Cardiac fibroblast (primary cell): ENCODE measurements around the gene STXBP6.

Experiments used
- DNase-seq, 2 donors: peaks; one replicate each; pipeline versions ENCODE4 v3.0.0 to v3.0.0-alpha.2; 2010; ENCODE audit warnings: low read depth in 2 of 2
- H3K4me3 ChIP-seq, 2 donors: replicated peaks in 1 of 2; 1 replicate in 1 of 2; 2 replicates in 1 of 2; pipeline ENCODE4 v1.5.1; 2011; ENCODE audit warnings: low read depth in 2 of 2, low read length in 2 of 2, mild to moderate bottlenecking in 2 of 2, moderate library complexity in 1 of 2
- CTCF ChIP-seq: IDR thresholded peaks from one replicate; pipeline ENCODE4 v1.5.1; 2011; ENCODE audit warnings: low read depth, mild to moderate bottlenecking, low read length, inconsistent platforms

The STXBP6 gene

GRCh38 chr14:25006961-25007795 is 42.8 kb downstream of the STXBP6 start:
- no peak for TF ChIP-seq CTCF
- no peak overlapping the region for H3K4me3 ChIP-seq
- DNase-seq = peak; percentile 89 to 92

GRCh38 chr14:25006031-25006430 is 43.9 kb downstream of the STXBP6 start:
- no peak overlapping the region for H3K4me3 ChIP-seq
- DNase-seq = no peak
- no peak for TF ChIP-seq CTCF

GRCh38 chr14:25004389-25004809 is 45.5 kb downstream of the STXBP6 start:
- TF ChIP-seq CTCF = no peak
- H3K4me3 ChIP-seq = no peak overlapping the region
- DNase-seq = no peak

- DNase-seq = peak; percentile 60 to 79
- no peak for TF ChIP-seq CTCF
- H3K4me3 ChIP-seq = no peak overlapping the region
Observed at GRCh38 chr14:25003537-25003936, 46.4 kb downstream of the STXBP6 start.

- TF ChIP-seq CTCF = no peak
- no peak overlapping the region for H3K4me3 ChIP-seq
- peak; percentile 44 to 64 for DNase-seq
Observed at GRCh38 chr14:25001601-25002000, 48.3 kb downstream of the STXBP6 start.

GRCh38 chr14:25001156-25001555 is 48.8 kb downstream of the STXBP6 start:
- no peak for TF ChIP-seq CTCF
- DNase-seq = peak; percentile 41 to 52
- H3K4me3 ChIP-seq = no peak overlapping the region
